Activated T-helper 1 cell treated with Interleukin-2 at 50 U/mL for 16 hours (primary cell): ENCODE measurements around the gene CITED2.

ENCODE experiments used
- DNase-seq: peaks from one replicate; pipeline ENCODE4 v3.0.0-alpha.2; 2020; ENCODE audit warnings: low read depth

Gene CITED2

GRCh38 chr6:139381216-139381865, 6.9 kb upstream of the CITED2 start:
- DNase-seq, result no peak

GRCh38 chr6:139380611-139381010, 6.2 kb upstream of the CITED2 start:
- DNase-seq, result no peak

- DNase-seq, result no peak
Measured at GRCh38 chr6:139380168-139380567, 5.7 kb upstream of the CITED2 start.

GRCh38 chr6:139378882-139379341, 4.5 kb upstream of the CITED2 start:
- no peak for DNase-seq

GRCh38 chr6:139378226-139378625, 3.8 kb upstream of the CITED2 start:
- DNase-seq, result no peak

GRCh38 chr6:139376604-139377218, 2.3 kb upstream of the CITED2 start:
- DNase-seq, result no peak

- no peak for DNase-seq
Measured at GRCh38 chr6:139376017-139376330, 1.5 kb upstream of the CITED2 start.

GRCh38 chr6:139375226-139376016, 973 bp upstream of the CITED2 start:
- DNase-seq, result peak; percentile 75

- no peak for DNase-seq
Measured at GRCh38 chr6:139373928-139374356, 506 bp downstream of the CITED2 start.

GRCh38 chr6:139373154-139373927, 1.1 kb downstream of the CITED2 start:
- DNase-seq, result peak; percentile 66

GRCh38 chr6:139372326-139373153, 1.9 kb downstream of the CITED2 start:
- DNase-seq, result no peak

GRCh38 chr6:139371421-139372203, 2.8 kb downstream of the CITED2 start:
- DNase-seq, result no peak

- no peak for DNase-seq
Measured at GRCh38 chr6:139370999-139371345, 3.5 kb downstream of the CITED2 start.

- no peak for DNase-seq
Measured at GRCh38 chr6:139370283-139370998, 4.0 kb downstream of the CITED2 start.

GRCh38 chr6:139369568-139370282, 4.7 kb downstream of the CITED2 start:
- DNase-seq, result no peak

GRCh38 chr6:139369068-139369467, 5.4 kb downstream of the CITED2 start:
- no peak for DNase-seq

GRCh38 chr6:139368661-139369060, 5.8 kb downstream of the CITED2 start:
- no peak for DNase-seq

- no peak for DNase-seq
Measured at GRCh38 chr6:139367810-139368351, 6.6 kb downstream of the CITED2 start.

- DNase-seq, result no peak
Measured at GRCh38 chr6:139364982-139365379, 9.5 kb downstream of the CITED2 start.
